GM12874 (cell line): Measurements from ENCODE around the gene USP49.

ENCODE experiments used
- TF ChIP-seq, protein P1 (sequence below): IDR thresholded peaks from 2 replicates; pipeline ENCODE4 v1.5.1; 2011; ENCODE audit warnings: low read depth, mild to moderate bottlenecking, control low read depth, low read length, moderate library complexity; ENCODE audit not compliant: insufficient read depth

The USP49 gene

DNA sequence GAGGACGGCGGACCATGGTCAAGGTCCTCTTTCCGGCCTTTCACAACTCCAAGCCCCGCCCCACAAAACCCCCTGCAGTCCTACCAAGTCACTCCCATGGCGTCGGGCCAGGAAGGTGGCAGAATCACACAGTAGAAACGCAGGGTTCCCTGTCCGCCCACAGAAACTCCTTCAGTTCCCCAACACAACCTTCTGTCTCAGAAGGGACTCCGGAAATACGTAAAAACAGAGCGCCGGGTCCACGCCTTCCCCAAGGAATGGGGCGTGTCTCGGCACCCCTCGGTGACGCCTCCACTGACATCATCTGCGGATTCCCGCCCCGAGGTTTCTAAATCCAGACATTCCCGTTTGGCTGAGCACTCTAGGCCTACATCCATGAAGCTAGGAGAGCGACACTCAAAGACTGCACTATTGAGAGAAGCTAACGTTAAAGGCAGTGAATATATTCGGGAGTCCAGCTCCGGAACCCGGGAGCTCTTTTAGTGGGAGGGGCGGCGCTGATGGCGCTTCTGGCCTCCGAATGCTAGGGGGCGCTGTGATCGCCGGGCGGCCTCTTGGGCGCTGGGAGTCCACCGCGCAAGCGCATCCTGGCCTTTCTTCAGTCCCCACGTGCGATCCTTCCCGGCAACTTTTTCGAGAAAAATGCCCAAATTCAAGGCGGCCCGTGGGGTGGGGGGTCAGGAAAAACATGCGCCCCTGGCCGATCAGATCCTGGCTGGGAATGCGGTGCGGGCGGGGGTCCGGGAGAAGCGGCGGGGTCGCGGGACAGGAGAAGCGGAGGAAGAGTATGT is 25.9 kb upstream of the USP49 start, which contains the start of the genes BYSL and MED20:
TSS of gene BYSL (plus strand) at position 579 of the 791 bp plus-strand sequence. CDS start at position 643, 64 bp downstream.
TSS of gene MED20 (minus strand) at position 219 of the 791 bp plus-strand sequence. CDS start at position 98, 121 bp downstream.
- TF ChIP-seq, protein P1, sequence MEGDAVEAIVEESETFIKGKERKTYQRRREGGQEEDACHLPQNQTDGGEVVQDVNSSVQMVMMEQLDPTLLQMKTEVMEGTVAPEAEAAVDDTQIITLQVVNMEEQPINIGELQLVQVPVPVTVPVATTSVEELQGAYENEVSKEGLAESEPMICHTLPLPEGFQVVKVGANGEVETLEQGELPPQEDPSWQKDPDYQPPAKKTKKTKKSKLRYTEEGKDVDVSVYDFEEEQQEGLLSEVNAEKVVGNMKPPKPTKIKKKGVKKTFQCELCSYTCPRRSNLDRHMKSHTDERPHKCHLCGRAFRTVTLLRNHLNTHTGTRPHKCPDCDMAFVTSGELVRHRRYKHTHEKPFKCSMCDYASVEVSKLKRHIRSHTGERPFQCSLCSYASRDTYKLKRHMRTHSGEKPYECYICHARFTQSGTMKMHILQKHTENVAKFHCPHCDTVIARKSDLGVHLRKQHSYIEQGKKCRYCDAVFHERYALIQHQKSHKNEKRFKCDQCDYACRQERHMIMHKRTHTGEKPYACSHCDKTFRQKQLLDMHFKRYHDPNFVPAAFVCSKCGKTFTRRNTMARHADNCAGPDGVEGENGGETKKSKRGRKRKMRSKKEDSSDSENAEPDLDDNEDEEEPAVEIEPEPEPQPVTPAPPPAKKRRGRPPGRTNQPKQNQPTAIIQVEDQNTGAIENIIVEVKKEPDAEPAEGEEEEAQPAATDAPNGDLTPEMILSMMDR, result peak; percentile 97

DNA sequence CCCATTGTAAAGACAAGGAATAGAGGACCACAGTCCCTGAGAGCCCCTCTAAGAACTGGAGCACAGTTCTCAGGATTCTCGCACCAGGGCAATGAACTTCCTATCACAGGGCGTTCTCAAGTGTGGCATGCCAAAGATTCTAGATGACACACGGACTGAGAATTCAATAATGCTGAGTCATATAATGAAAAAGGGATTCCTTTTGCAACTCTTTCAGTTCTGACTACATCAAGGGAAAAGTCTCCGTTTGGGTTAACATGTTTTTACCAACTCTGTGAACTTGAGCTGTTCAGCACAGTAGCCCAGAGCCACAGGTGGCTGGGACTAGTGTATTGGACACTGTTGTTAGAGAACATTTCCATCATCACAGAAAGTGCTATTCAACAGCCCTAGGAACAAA is 22.4 kb upstream of the USP49 start:
- TF ChIP-seq, protein P1, result no peak

DNA sequence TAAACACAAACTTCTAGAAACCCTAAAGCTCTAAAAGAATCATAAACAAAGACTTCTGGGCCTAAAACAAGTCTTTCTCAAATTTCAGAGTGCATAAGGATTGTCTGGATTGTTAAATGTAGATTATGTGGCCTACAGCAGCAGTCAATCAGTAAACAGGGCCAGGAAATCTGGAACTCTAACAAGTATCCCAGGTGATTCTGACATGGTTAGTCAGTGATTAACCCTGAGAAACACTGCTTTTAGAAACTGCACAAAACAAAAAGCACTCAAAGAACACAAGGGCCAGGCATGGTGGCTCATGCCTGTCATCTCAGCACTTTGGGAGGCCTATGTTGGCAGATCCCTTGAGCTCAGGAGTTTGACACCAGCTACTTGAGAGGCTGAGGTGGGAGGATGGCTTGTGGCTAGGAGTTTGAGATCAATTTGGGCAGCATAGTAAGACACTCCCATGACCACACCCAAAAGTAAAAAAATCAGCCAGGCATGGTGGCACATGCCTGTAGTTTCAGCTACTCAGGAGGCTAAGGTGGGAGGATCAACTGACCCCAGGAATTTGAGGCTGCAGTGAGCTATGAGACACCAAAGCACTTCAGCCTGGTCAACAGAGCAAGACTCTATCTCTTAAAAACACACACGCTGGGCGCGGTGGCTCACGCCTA is 19.8 kb upstream of the USP49 start:
- TF ChIP-seq, protein P1, result no peak

DNA sequence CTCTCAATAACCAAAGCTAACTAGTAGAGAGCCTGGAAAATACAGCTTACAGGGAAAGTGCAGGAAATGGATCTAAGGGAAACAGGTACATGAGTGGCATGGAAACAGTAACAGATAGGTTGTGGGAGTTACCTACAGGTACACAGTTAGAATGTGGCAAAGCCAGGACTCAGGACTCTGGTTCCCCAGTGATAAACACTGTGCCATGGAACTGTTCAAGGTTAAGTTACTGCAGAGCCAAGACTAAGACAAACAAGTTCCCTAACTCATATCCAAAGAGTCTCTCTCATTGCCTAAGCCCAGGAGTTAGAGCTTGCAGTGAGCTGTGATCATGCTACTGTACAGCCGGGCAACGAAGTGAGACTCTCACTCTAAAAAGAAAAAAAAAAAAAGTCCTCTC is 19.2 kb upstream of the USP49 start:
- TF ChIP-seq, protein P1, result no peak

DNA sequence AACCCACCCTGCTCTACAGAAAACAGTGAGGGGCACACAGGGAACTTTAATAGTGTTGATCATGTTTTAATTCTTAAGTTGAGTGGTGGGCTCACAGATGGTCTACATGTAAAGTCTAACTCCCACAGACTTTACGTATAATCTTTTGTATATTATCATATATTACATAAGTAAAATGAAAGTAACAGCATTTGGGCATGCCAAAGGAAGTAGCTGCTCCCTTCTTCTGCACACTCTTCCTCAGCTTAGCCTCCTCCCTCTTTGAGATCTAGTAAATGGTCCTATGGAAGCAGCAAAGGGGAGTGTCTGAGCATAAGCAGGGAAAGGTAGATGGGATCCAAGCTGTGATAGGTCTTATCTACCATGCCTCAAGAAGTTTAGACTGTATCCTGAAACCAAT is 14.6 kb upstream of the USP49 start:
- TF ChIP-seq, protein P1, result no peak

DNA sequence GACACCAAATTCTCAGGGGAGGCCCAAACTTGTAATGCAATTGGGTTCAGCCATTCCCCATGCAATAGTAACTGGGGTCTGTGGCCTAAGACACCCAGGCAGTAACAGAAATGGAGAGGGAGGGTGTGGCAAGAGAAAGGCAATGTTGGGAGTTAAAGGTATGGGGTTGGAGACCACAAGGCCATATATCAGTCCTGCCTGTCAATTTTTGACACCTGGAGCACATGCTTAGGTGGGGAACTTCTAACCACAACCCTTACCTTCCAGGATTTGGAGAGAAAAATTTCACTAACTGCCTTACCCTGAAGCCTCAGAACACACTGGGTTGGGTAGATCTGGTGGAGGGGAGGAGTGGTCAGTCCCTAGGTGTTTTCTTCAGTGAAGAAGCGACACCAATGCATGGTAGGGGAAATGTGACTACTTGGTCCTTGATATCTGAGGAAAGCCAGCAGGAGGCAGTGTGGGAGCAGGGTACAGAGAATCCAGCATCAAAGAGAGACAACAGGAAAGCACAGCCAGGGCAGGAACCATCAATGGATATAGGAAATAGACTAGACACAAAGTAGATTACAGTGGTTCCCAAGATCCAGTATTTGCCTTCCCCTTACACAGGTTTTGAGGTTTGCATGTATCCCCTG is 6.8 kb upstream of the USP49 start:
- TF ChIP-seq, protein P1, result peak; percentile 45; the same call in 1 of the 2 replicates

DNA sequence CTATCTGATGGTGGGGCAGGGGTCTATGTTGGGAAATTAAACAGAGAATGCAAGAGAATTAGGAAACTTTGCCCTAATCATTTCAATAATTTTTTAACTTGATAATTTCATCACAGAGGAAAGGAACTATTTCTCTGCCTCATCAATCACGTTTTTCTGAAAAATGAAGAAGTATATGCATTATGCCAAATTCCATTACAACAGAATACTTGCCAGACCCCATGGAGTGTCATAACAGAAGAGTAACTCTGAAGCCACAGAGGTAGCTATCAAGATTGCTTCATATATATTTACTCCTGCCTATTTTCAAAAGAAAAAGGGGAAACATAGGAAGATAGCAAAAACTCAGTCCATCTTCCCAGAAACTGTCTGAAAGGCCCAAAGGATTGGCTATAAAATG is 5.7 kb upstream of the USP49 start:
- TF ChIP-seq, protein P1, result no peak
